Cardiac muscle cell (in vitro differentiated cells and primary cell): ENCODE results near the gene PLEKHA1. TPM values are rescaled to one million over a fixed set of nuclear protein-coding genes. Genes with fewer than 3 reads are reported as not detected.

Experiments used
- DNase-seq, 2 donors: peaks; one replicate each; pipeline versions ENCODE4 v3.0.0 to v3.0.0-alpha.2; 2010 to 2017; ENCODE audit warnings: low read depth in 1 of 2, low spot score in 1 of 2
- H3K27ac ChIP-seq: fragments of 200-600 bp; sonication (generic); 2 replicates; pipeline ENCODE4 v1.5.1; 2016
- H3K27me3 ChIP-seq: fragments of 200-600 bp; sonication (generic); 2 replicates; pipeline ENCODE4 v1.6.0; 2016; ENCODE audit warnings: control low read depth
- H3K36me3 ChIP-seq: fragments of 200-600 bp; sonication (generic); 2 replicates; pipeline ENCODE4 v1.5.1; 2016; ENCODE audit warnings: control low read depth
- H3K4me1 ChIP-seq: fragments of 200-600 bp; sonication (generic); 2 replicates; pipeline ENCODE4 v1.8.1; 2017; ENCODE audit warnings: low read depth, mild to moderate bottlenecking, mixed run types
- H3K4me3 ChIP-seq: fragments of 200-600 bp; sonication (generic); 2 replicates; pipeline ENCODE4 v1.5.1; 2016; ENCODE audit warnings: mild to moderate bottlenecking
- H3K9me3 ChIP-seq: fragments of 200-600 bp; sonication (generic); 2 replicates; pipeline ENCODE4 v1.5.1; 2017; ENCODE audit warnings: low read depth, mild to moderate bottlenecking, control low read depth
- CTCF ChIP-seq: IDR thresholded peaks from 2 replicates; pipeline ENCODE4 v1.5.1; 2012; ENCODE audit warnings: low read depth, mild to moderate bottlenecking, low read length
- polyA plus RNA-seq: library from polyadenylated mRNA; unstranded; fragments of >200 nt; fragmentation: Nextera tagmentation; extraction: Ambion mirVana; gene quantifications from 2 replicates; pipeline ENCODE4 v1.2.1, GENCODE V29; 2016
- total RNA-seq: library from RNA; depleted of rRNA; stranded (reverse); fragments of >200 nt; gene quantifications from 2 replicates; pipeline ENCODE4 v1.2.3, GENCODE V29; 2016

PLEKHA1 gene
- total and polyA plus RNA-seq, 2 experiments from 2014 or later = 26.5 to 44.8 TPM

- peaks cover 10% of the 10 kb centered on the region for H3K36me3 ChIP-seq
- peak in 1 of 2 donors; percentile 9 for DNase-seq
- no peaks in the 10 kb centered on the region for H3K27me3 ChIP-seq
- no peak for TF ChIP-seq CTCF
- H3K4me1 ChIP-seq = no peaks in the 10 kb centered on the region
- no peak overlapping the region for H3K27ac ChIP-seq
- no peak overlapping the region for H3K4me3 ChIP-seq
- H3K9me3 ChIP-seq = no peaks in the 10 kb centered on the region
Measured at GRCh38 chr10:122419016-122419415, 44.5 kb downstream of the PLEKHA1 start.

GRCh38 chr10:122419876-122420623, 45.5 kb downstream of the PLEKHA1 start:
- no peak for TF ChIP-seq CTCF
- peak in 1 of 2 donors; percentile 81 for DNase-seq
- Histone ChIP-seq H3K4me3 (no peak overlapping the region), H3K9me3 (no peaks in the 10 kb centered on the region), H3K36me3 (peaks cover 18% of the 10 kb centered on the region), H3K27ac (no peak overlapping the region), H3K4me1 (no peaks in the 10 kb centered on the region), H3K27me3 (no peaks in the 10 kb centered on the region)

GRCh38 chr10:122420624-122421007, 46.1 kb downstream of the PLEKHA1 start:
- Histone ChIP-seq H3K4me1 (no peaks in the 10 kb centered on the region), H3K36me3 (peaks cover 19% of the 10 kb centered on the region), H3K27ac (no peak overlapping the region), H3K27me3 (no peaks in the 10 kb centered on the region), H3K9me3 (no peaks in the 10 kb centered on the region), H3K4me3 (no peak overlapping the region)
- no peak for DNase-seq
- no peak for TF ChIP-seq CTCF

- Histone ChIP-seq H3K9me3 (no peaks in the 10 kb centered on the region), H3K4me3 (no peak overlapping the region), H3K4me1 (no peaks in the 10 kb centered on the region), H3K27ac (no peak overlapping the region), H3K36me3 (peaks cover 19% of the 10 kb centered on the region), H3K27me3 (no peaks in the 10 kb centered on the region)
- no peak for DNase-seq
- TF ChIP-seq CTCF = no peak
Measured at GRCh38 chr10:122421054-122421625, 46.6 kb downstream of the PLEKHA1 start.

GRCh38 chr10:122421742-122422141, 47.2 kb downstream of the PLEKHA1 start:
- H3K27ac ChIP-seq = no peak overlapping the region
- DNase-seq = peak in 1 of 2 donors; percentile 9
- no peaks in the 10 kb centered on the region for H3K4me1 ChIP-seq
- H3K27me3 ChIP-seq = no peaks in the 10 kb centered on the region
- peaks cover 14% of the 10 kb centered on the region for H3K36me3 ChIP-seq
- no peak overlapping the region for H3K4me3 ChIP-seq
- no peaks in the 10 kb centered on the region for H3K9me3 ChIP-seq
- TF ChIP-seq CTCF = no peak
